ENCODE results near the gene SH2D7. TPM values are rescaled to one million over a fixed set of nuclear protein-coding genes. Genes with fewer than 3 reads are reported as not detected.

Gene SH2D7
- total RNA-seq, 8 experiments from 2014 or later: 0.46 to 1.1 (median 0.76) TPM; not detected in 3

- WGBS, 10 experiments: 0 to 97% (median 50%) methylated on average over 2 to 7 of the region's 17 CpGs; no CpG with 5 or more reads in 3 of the 10 experiments
- Histone ChIP-seq H3K4me3 (peak overlapping the region; percentile 60 to 83 (median 71)), H3K4me1 (replicated peaks in 1 of 2) (peaks cover 8 to 10% of the 10 kb centered on the region in 2 donors), H3K27ac (no peak overlapping the region)
- in situ Hi-C loops (cut with MboI; ENCODE audit: low pct_unique_long_range_greater_than_20kb in 2 of 9, low sequenced_read_pairs in 9 of 9, unreplicated experiment in 9 of 9): no loop called here
- peak in 2 of 8 experiments; percentile 0 to 6 for ATAC-seq (replicated peaks in 6 of 8)
These were observed 15.9 kb upstream of the SH2D7 start for GRCh38 chr15:78076231-78077052.

DNA sequence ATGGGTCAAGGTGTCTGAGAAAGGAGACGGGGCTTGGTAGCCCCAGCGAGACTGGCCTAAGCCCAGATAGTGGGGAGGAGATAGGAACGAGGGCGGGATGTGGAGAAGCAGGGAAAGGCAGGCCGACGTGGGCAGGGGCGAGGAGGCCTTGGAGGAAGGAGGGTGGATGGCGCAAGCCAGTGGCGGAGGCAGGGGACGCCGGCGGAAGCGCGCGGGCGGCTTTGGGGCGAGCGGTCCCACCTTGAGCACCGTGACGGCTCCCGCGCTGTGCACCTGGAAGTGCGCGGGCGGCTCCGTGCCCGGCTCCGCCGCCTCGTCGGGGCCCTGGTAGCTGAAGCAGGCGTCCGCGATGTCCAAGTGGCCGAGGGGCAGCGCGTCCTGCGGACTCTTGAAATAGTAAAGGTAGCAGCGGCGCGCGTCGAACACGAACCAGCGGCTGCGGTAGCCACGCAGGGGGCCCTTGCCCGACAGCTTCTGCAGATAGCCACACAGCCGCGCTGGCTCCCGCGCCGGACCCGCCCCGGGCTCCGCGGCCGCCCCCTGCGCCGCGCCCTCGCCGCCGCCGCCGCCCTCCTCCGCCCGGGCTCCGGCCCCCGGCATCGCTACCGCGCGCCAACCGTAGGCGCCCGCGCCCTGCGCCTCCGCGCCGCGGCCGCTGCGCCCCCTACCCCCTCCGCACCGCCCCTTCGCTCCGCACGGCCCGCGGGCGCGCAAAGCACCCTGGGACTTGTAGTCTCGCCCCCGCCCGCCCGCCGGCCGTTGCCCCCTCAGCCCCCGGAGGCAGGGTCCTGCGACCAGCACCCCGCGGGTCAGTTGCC, 15.1 kb upstream of the SH2D7 start, which contains the start of gene TBC1D2B:
Gene TBC1D2B (minus strand): TSS at position 659 of the 818 bp plus-strand sequence. CDS start 59 bp downstream, at position 600.
- peak within 1 kb of the TSS; percentile 60 to 83 (median 71) for H3K4me3 ChIP-seq
- peaks cover 8 to 10% of the 10 kb centered on the region in 2 donors for H3K4me1 ChIP-seq (replicated peaks in 1 of 2)
- in situ Hi-C loops (cut with MboI; ENCODE audit: low pct_unique_long_range_greater_than_20kb in 2 of 9, low sequenced_read_pairs in 9 of 9, unreplicated experiment in 9 of 9): no loop called here
- peak; percentile 32 to 95 (median 90) for ATAC-seq (replicated peaks in 6 of 8)
- H3K27ac ChIP-seq: peak within 1 kb of the TSS; percentile 10 to 15
- 0 to 3% (median 0%) methylated on average over 1 to 21 of the region's 104 CpGs; no CpG with 5 or more reads in 5 of the 10 experiments for WGBS, 10 experiments

DNA sequence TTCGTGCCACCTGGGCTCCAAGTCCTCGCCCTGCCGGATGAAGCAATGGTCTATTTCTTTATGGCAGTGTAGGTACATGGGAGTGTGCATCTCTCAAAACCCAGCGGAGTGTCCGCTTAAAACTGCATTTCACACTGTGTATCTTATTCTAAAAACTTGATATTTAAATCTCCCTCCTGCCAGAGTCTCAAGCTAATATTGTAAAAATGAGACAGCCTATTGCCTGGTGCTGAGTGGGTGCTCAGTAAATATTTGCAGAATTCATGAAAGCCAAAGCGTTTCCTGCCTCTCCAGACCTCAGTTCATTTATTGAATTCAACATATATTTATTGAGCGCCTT, 14.5 kb upstream of the SH2D7 start:
- Histone ChIP-seq H3K4me1 (replicated peaks in 1 of 2) (peaks cover 3 to 10% of the 10 kb centered on the region in 2 donors), H3K4me3 (peak overlapping the region; percentile 60 to 83 (median 71)), H3K27ac (no peak overlapping the region)
- in situ Hi-C loops (cut with MboI; ENCODE audit: low pct_unique_long_range_greater_than_20kb in 2 of 9, low sequenced_read_pairs in 9 of 9, unreplicated experiment in 9 of 9): no loop called here
- 0 to 74% (median 69%) methylated on average over 1 to 3 of the region's 7 CpGs; no CpG with 5 or more reads in 5 of the 10 experiments for whole genome bisulfite sequencing, 10 experiments
- peak in 3 of 8 experiments; percentile 2 to 33 (median 29) for ATAC-seq (replicated peaks in 6 of 8)

GRCh38 chr15:78079298-78080087, 12.9 kb upstream of the SH2D7 start:
- 68 to 93% (median 84%) methylated on average over 1 to 9 of the region's 11 CpGs; no CpG with 5 or more reads in 1 of the 10 experiments for WGBS, 10 experiments
- no peak for ATAC-seq (replicated peaks in 6 of 8)
- H3K27ac ChIP-seq: no peak overlapping the region
- H3K4me3 ChIP-seq: no peak overlapping the region
- in situ Hi-C loops (cut with MboI; ENCODE audit: low pct_unique_long_range_greater_than_20kb in 2 of 9, low sequenced_read_pairs in 9 of 9, unreplicated experiment in 9 of 9): no loop called here
- peaks cover 3 to 10% of the 10 kb centered on the region in 2 donors for H3K4me1 ChIP-seq (replicated peaks in 1 of 2)

GRCh38 chr15:78080088-78080460, 12.3 kb upstream of the SH2D7 start:
- H3K27ac ChIP-seq: no peak overlapping the region
- ATAC-seq (replicated peaks in 6 of 8): no peak
- H3K4me1 ChIP-seq (replicated peaks in 1 of 2): peaks cover 3 to 10% of the 10 kb centered on the region in 2 donors
- no peak overlapping the region for H3K4me3 ChIP-seq
- in situ Hi-C loops (cut with MboI; ENCODE audit: low pct_unique_long_range_greater_than_20kb in 2 of 9, low sequenced_read_pairs in 9 of 9, unreplicated experiment in 9 of 9): no loop called here
- WGBS, 10 experiments: 75 to 100% (median 82%) methylated on average over 1 to 7 of the region's 8 CpGs; no CpG with 5 or more reads in 4 of the 10 experiments

DNA sequence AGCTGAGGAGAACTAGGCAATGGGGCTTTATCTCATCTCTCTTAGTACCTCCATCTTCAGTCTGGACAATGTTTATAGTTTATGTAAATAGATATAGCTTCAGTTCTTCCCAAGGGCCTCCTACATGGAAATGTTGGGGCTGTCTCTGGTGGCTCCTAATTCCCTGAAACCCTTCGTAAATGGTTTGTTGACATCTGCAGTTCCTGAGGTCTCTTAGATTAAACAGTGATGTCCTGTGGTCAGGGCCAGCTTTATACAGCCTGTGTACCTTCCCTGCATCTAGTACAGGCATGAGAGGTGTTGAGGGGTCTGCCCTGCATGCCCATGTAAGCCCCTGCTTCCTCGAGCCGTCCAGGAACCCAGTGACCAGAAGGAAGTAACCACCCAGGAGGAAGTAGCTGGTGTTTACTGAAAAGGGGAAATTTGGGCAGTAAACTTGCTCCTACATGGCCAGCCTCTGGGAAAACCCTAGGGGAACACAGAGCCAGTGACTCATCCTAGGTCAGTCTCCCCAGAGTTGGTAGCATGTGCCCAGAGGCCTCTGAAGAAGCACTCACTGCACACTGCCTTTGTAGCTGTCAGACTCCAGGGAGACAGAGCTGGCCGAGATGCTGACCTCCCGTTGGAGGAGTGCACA, 10.1 kb upstream of the SH2D7 start:
- ATAC-seq (replicated peaks in 6 of 8): no peak
- no peak overlapping the region for H3K27ac ChIP-seq
- H3K4me3 ChIP-seq: no peak overlapping the region
- 63 to 100% (median 84%) methylated on average over 1 to 2 of the region's 5 CpGs; no CpG with 5 or more reads in 4 of the 10 experiments for WGBS, 10 experiments
- H3K4me1 ChIP-seq (replicated peaks in 1 of 2): no peaks in the 10 kb centered on the region
- in situ Hi-C loops (cut with MboI; ENCODE audit: low pct_unique_long_range_greater_than_20kb in 2 of 9, low sequenced_read_pairs in 9 of 9, unreplicated experiment in 9 of 9): no loop called here

GRCh38 chr15:78082743-78083110, 9.6 kb upstream of the SH2D7 start:
- ATAC-seq (replicated peaks in 6 of 8): no peak
- Histone ChIP-seq H3K27ac (no peak overlapping the region), H3K4me1 (replicated peaks in 1 of 2) (no peaks in the 10 kb centered on the region), H3K4me3 (no peak overlapping the region)
- in situ Hi-C loops (cut with MboI; ENCODE audit: low pct_unique_long_range_greater_than_20kb in 2 of 9, low sequenced_read_pairs in 9 of 9, unreplicated experiment in 9 of 9): no loop called here
- WGBS, 10 experiments: no CpG with 5 or more reads among the region's 1 CpG

- ATAC-seq (replicated peaks in 6 of 8): no peak
- H3K27ac ChIP-seq: no peak overlapping the region
- in situ Hi-C loops (cut with MboI; ENCODE audit: low pct_unique_long_range_greater_than_20kb in 2 of 9, low sequenced_read_pairs in 9 of 9, unreplicated experiment in 9 of 9): no loop called here
- 86% methylated on average over 1 of the region's 4 CpGs; no CpG with 5 or more reads in 9 of the 10 experiments for WGBS, 10 experiments
- H3K4me3 ChIP-seq: no peak overlapping the region
- H3K4me1 ChIP-seq (replicated peaks in 1 of 2): no peaks in the 10 kb centered on the region
These were observed 9.2 kb upstream of the SH2D7 start for GRCh38 chr15:78083186-78083585.

- in situ Hi-C loops (cut with MboI; ENCODE audit: low pct_unique_long_range_greater_than_20kb in 2 of 9, low sequenced_read_pairs in 9 of 9, unreplicated experiment in 9 of 9): no loop called here
- H3K27ac ChIP-seq: no peak overlapping the region
- 40 to 91% (median 66%) methylated on average over 1 to 6 of the region's 6 CpGs; no CpG with 5 or more reads in 4 of the 10 experiments for WGBS, 10 experiments
These were observed 8.5 kb upstream of the SH2D7 start for GRCh38 chr15:78083687-78084448.

GRCh38 chr15:78084449-78084750, 8.0 kb upstream of the SH2D7 start:
- Histone ChIP-seq H3K27ac (no peak overlapping the region), H3K4me3 (no peak overlapping the region), H3K4me1 (replicated peaks in 1 of 2) (no peaks in the 10 kb centered on the region)
- peak in 3 of 8 experiments; percentile 9 to 61 (median 13) for ATAC-seq (replicated peaks in 6 of 8)
- in situ Hi-C loops (cut with MboI; ENCODE audit: low pct_unique_long_range_greater_than_20kb in 2 of 9, low sequenced_read_pairs in 9 of 9, unreplicated experiment in 9 of 9): no loop called here
- 57 to 100% (median 60%) methylated on average over 1 to 5 of the region's 5 CpGs; no CpG with 5 or more reads in 7 of the 10 experiments for WGBS, 10 experiments

More at GRCh38 chr15:78083687-78084448, 8.5 kb upstream of the SH2D7 start:
- Histone ChIP-seq H3K4me1 (replicated peaks in 1 of 2) (no peaks in the 10 kb centered on the region), H3K4me3 (no peak overlapping the region)
- ATAC-seq (replicated peaks in 6 of 8): peak in 3 of 8 experiments; percentile 52 to 81 (median 72)

DNA sequence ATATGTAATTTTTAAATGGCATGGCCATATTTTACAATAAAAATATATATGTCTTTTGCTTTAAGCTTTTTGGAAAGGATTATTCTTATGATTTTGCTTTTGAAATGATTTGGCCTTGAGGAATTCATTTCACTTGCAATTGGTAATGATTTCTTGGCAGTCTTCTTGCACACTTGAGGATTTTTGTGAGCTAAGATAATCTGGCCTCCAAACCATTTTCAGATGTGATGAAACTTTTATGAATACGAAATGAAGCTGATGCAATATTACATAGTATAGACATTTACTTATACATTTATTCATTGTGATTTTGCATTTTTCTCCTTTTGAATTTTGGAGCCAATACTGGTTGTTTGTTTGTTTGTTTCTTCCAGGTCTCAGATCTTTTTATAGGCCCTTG, 6.4 kb upstream of the SH2D7 start:
- in situ Hi-C loops (cut with MboI; ENCODE audit: low pct_unique_long_range_greater_than_20kb in 2 of 9, low sequenced_read_pairs in 9 of 9, unreplicated experiment in 9 of 9): no loop called here
- no peaks in the 10 kb centered on the region for H3K4me1 ChIP-seq (replicated peaks in 1 of 2)
- no peak overlapping the region for H3K27ac ChIP-seq
- H3K4me3 ChIP-seq: no peak overlapping the region
- peak in 2 of 8 experiments; percentile 50 to 62 for ATAC-seq (replicated peaks in 6 of 8)
- 0 to 100% (median 56%) methylated on average over 1 of the region's 1 CpG; no CpG with 5 or more reads in 2 of the 10 experiments for WGBS, 10 experiments
